Measurements from ENCODE around the gene SREBF2. TPM values are rescaled to one million over a fixed set of nuclear protein-coding genes. Genes with fewer than 3 reads are reported as not detected.

The SREBF2 gene
- 52.8 and 112 TPM in 2 replicates for total RNA-seq (ENCODE audit: low replicate concordance)

DNA sequence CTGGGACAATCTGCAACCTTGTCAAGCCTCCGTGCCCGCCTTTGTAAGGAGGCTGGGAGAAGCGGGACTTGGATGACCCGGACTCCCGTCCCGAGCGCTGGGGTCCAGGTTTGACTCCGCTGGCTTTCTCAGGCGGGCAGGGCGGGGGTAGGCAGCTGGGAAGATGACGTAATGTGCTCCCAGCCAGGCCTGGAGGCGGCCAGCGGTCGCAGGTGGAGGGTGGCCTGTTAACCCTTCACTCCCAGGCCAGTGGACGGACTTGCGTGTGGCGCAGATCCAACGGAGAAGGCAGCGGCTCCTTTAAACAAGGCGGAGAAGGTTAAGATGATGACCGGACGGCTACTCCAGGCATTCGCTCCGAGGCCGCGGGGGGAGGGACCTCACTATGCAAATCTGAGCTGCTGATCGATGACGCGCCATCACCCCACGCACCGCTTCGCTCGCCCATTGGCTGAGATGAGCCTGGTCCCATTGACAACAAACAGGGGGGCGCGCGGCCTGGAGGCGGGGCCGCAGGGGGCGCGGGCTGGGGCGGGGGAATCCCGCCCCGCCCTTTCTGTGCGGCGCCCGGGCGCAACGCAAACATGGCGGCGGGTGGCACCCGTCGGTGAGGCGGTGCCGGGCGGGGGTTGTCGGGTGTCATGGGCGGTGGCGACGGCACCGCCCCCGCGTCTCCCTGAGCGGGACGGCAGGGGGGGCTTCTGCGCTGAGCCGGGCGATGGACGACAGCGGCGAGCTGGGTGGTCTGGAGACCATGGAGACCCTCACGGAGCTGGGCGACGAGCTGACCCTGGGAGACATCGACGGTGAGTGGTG, at the start of gene SREBF2:
SREBF2 (plus strand) TSS at position 553 of the 816 bp plus-strand sequence; CDS start at position 719, 166 bp downstream.
- DNase-seq (ENCODE audit: low read depth) = peak; percentile 99
- TF ChIP-seq, protein P1, sequence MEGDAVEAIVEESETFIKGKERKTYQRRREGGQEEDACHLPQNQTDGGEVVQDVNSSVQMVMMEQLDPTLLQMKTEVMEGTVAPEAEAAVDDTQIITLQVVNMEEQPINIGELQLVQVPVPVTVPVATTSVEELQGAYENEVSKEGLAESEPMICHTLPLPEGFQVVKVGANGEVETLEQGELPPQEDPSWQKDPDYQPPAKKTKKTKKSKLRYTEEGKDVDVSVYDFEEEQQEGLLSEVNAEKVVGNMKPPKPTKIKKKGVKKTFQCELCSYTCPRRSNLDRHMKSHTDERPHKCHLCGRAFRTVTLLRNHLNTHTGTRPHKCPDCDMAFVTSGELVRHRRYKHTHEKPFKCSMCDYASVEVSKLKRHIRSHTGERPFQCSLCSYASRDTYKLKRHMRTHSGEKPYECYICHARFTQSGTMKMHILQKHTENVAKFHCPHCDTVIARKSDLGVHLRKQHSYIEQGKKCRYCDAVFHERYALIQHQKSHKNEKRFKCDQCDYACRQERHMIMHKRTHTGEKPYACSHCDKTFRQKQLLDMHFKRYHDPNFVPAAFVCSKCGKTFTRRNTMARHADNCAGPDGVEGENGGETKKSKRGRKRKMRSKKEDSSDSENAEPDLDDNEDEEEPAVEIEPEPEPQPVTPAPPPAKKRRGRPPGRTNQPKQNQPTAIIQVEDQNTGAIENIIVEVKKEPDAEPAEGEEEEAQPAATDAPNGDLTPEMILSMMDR (IDR thresholded peaks at IDR 0.05; ENCODE audit: insufficient read depth, low read length) = no peak
- peak within 1 kb of the TSS; percentile 84 for H3K4me3 ChIP-seq (ENCODE audit: low read depth, low read length)

GRCh38 chr22:41787331-41787730, 45.6 kb upstream of the SREBF2 start:
- no peak overlapping the region for H3K4me3 ChIP-seq (ENCODE audit: low read depth, low read length)
- no peak for DNase-seq (ENCODE audit: low read depth)
- TF ChIP-seq, protein P1 (IDR thresholded peaks at IDR 0.05; ENCODE audit: insufficient read depth, low read length) = no peak

GRCh38 chr22:41793871-41794270, 39.0 kb upstream of the SREBF2 start:
- no peak overlapping the region for H3K4me3 ChIP-seq (ENCODE audit: low read depth, low read length)
- no peak for DNase-seq (ENCODE audit: low read depth)
- TF ChIP-seq, protein P1 (IDR thresholded peaks at IDR 0.05; ENCODE audit: insufficient read depth, low read length) = no peak

DNA sequence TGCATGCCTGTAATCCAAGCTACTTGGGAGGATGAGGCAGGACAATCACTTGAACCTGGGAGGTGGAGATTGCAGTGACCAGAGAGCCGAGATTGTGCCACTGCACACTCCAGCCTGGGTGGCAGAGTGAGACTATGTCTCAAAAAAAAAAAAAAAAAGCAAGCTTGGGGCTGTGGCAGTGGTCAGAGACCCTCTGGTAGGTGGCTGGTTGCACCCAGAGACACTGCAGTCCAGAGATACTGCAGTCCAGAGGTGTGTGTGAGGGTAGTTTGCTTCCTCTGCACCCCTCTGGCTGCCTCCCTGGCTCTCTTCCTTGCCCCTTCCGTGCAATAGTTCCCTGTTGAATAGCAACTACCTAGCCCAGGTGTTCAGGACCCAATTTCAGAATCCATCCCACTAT, 34.2 kb upstream of the SREBF2 start:
- DNase-seq (ENCODE audit: low read depth) = no peak
- TF ChIP-seq, protein P1 (IDR thresholded peaks at IDR 0.05; ENCODE audit: insufficient read depth, low read length) = no peak
- H3K4me3 ChIP-seq (ENCODE audit: low read depth, low read length) = no peak overlapping the region

- peak; percentile 21 for DNase-seq (ENCODE audit: low read depth)
- H3K4me3 ChIP-seq (ENCODE audit: low read depth, low read length) = peak overlapping the region; percentile 95
- TF ChIP-seq, protein P1 (IDR thresholded peaks at IDR 0.05; ENCODE audit: insufficient read depth, low read length) = no peak
Observed at GRCh38 chr22:41799486-41800347, 33.2 kb upstream of the SREBF2 start.

DNA sequence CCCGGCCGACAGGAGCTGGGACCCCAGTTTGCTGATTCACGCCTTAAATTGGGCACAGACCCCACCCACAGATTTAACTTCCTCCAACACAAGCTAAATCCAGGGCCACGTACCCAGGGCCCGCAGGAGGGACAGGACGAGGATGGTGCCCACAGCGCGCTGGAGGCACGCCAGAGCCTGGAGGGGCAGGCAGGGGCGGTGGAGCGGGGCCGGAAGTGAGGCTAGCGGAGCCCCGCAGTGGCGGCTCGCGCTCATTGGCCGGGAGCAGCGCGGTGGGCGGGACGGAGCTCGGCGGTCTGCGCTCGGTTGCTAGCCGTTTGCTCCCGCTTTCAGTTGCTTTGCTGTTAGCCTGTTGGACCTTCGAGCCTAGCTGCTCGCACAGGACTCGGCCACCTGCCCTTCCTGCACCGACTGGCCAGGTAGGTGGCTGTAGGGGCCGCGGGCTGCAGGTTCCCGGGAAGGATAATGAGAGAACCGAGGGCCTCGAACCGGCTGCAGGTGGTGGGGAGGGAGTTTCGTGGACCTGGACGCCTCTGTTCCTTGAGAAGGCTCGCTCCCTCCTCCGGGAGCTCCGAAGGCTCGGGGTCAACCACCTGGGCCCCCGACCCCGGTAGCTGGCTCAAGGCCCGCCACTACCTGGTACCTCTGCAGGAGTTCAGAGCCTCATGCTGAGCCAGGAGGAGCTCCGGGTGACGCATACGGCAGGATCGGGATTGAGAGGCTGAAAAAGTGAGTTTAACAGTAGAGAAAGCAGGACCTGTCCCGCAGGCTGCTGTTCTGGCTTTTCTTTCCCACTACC, 32.4 kb upstream of the SREBF2 start, which contains the start of gene CCDC134:
CCDC134 (plus strand) TSS at position 332 of the 799 bp plus-strand sequence. CDS start 8,212 bp downstream, outside the sequence.
- H3K4me3 ChIP-seq (ENCODE audit: low read depth, low read length) = peak within 1 kb of the TSS; percentile 95
- TF ChIP-seq, protein P1 (IDR thresholded peaks at IDR 0.05; ENCODE audit: insufficient read depth, low read length) = no peak
- DNase-seq (ENCODE audit: low read depth) = peak; percentile 71
